GM18498 (cell line): ENCODE measurements around the gene MVB12B.

Experiments used
- ATAC-seq: cut with Tn5 transposase; IDR thresholded peaks from one replicate; pipeline ENCODE4 v1.9.1; 2021; ENCODE audit warnings: mild to moderate bottlenecking, moderate library complexity; ENCODE audit not compliant: unreplicated experiment

Gene MVB12B

DNA sequence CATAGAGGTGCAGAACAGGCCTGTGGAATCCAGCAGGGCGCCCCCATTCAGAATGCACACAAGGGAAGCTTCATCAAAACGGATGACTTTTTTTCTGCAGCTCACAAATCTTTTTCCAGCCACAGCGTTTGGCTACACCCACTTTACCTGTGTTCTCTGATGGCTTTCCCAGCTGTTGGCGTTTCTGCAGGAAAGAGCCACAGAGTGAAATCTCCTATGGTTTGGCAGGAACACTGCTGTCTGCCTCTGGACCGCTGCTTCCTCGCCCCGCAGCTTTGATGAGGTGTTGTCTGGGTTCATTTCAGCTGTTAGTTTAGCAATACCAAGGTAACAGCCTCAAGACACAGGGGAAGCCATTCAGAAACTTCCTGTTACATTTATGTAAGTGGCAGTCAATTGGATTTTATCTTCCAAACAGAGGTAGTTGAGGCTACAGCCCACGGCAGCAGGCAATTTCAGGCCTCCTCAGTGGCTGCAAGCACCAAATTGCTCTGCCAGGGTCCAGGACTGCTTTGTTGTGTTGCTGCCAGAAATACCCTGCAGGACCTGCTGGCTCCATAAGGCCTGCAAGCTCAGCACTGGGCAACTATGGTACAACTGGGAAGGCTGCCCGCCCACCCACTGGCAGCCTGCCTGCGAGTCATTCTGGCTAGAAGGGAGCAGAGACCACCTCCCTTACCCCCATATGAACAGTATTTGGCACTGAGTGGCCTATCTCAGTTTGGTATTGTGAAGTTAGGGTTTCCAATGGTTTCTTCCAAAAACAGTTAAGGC lies 96.7 kb downstream of the MVB12B start:
- no peak for ATAC-seq

DNA sequence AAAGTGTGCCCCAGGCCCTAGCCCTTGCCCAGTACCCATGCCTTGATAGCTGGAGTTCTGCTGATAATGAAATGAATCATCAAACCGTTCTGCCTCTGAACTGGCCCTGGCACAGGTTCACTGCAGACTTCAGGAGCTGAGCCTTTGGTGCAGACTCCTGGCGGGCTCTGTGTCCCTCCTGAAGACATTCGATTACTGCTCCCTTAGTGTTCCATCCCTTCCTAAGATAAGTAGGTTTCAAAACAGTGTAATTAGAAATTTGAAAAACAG lies 97.2 kb downstream of the MVB12B start:
- ATAC-seq: no peak

DNA sequence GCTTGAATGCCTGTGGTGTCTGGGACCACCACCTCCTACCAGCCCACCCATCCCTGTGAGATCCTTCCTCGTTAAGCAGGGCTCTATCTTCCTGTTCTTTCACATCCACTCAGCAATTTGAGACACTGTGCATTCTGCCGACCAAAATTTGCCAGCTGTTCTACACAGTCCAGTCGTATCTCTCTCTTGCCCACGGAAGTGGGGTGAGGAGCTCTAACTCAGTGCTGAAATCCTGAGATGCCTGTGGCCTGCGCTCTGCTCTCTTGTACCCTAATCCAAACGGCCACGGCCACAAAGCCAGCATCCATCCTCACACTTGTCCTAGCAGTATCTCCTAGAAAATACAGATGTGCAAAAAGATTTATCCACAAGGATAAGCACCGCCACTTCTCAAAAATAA lies 97.9 kb downstream of the MVB12B start:
- ATAC-seq: no peak

DNA sequence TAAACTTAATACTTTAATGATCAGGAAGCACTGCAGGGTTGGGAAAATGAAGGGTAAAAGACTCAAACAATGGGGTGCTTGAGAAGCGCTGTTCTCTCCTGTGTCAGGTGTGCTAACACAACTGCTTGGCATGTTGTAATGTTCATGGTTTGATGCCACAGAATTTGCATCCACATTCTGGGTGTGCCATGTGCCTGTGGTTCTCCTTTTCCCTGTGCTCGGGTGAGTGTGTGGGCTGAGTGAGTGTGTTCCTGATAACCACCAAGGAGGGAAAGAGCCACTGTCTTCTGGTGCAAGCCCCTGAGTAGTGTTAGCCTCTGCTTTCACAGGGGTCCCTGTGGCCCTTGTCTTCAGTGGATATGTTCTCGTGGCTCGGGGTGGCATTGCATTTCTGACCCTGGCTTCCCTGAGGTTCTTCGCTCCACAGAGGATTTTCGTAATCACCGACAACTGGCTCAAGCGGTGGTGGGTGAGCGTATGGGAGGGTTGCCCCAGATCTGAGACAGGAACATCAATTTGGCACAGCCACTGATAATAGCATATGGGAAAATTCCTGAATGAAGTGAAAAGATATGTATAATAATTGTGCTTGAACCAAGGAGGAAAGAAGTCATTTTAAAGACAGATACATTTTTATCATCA lies 102.0 kb downstream of the MVB12B start:
- ATAC-seq: no peak

DNA sequence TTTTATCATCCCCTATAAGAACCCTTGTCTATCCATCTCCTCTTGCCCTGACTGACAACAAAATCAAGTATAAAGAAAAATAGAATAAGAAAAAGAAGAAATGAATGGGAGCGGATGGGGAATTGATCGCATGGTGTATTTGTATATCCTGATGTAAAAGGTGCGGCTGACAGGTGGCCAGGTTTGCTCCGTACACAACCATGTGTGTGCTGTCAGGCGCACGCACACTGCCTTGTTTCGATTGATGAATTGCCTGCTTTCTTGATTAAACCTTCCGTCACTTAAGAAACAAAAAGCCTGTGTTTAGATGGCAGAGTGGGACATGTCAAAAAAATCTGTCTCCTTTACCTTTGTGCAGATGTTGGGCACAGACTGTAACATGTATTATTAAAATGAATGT lies 102.6 kb downstream of the MVB12B start:
- ATAC-seq: no peak

DNA sequence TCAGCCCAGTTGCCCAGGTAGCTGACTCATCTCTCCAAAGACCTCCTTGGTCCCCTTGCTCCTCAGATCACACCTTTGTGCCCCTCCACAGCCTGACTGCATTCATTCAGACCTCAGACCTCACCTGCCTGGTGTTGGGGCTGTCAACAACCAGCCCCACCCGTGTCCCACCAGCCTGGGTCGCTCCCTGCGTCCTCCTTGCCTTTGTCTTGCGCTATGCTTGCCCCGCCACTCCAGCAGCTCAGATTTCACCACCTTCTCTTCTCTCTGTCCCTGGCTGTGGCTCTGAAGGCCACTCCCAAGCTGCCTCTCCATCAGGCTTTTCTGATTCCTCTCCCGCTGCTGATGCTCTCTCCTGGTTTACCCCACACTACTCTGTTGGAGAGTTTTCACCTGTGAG lies 103.5 kb downstream of the MVB12B start:
- ATAC-seq: no peak

DNA sequence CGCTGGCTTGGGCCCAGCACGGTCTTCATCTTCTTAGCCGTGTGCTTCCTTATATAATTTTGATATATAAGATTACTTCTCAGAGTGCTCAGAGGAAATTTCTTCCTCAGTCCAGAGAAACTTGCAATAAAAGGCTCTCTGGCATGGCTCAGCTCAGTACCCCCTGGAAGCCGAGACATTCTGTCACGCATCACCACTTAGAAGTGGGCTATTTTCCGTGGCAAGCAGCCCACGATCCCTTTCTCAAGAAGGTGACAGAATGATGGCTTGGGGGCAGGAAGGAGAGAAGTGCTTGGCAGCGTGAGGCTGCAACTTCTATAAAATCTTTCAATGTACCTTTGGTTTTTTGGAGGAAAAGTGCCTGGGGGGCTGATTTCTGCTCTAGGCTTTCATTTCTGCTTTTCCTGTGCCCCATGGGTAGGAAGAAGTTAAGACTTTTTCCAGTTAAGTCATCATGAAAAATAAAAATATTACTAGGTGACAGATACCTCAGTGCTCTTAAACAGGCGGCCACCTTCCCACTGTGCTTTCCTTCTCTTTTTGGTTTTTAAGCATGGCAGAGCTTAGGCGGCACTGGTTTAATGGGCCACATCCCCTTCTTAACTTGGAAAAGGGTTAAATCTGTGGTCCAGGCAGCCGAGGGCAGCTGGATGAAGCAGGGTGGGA lies 104.6 kb downstream of the MVB12B start:
- no peak for ATAC-seq

DNA sequence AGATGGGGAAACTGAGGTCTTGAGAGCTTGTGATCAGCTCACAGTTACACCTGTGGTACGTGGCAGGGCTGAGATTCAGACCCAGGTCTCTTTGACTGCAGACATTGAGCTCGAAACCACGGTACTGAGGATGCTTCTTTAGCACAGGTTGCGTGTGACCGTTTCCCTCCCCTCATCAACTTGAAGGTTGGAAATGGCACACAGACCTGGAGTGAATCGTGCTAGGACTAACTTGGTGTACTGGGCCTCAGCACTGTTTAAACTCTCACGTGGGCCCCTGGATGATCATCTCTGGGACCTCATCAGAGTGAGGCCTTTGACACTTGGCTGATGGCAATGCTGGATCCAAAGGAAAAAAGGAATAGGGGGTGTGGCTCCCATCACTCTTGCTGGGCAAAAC lies 106.0 kb downstream of the MVB12B start:
- ATAC-seq: no peak

DNA sequence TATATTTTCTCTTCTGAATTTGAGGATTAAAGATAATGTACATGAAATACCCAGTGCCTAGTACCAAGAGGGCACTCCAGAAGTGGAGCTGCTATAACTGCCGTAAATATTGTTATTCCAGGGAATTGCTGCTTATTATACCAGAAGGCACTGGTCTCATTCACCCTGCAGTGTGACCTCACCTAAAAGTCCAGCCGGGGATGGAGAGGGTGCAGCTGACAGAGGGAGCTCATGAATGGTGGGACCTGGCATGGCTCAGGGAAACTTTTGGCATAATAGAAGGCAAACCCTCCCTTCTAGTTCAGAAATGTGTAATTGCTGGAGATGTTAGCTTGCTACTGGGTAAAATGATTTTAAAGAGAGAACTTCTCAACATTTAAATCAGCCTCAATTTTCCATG lies 108.5 kb downstream of the MVB12B start:
- ATAC-seq: no peak

DNA sequence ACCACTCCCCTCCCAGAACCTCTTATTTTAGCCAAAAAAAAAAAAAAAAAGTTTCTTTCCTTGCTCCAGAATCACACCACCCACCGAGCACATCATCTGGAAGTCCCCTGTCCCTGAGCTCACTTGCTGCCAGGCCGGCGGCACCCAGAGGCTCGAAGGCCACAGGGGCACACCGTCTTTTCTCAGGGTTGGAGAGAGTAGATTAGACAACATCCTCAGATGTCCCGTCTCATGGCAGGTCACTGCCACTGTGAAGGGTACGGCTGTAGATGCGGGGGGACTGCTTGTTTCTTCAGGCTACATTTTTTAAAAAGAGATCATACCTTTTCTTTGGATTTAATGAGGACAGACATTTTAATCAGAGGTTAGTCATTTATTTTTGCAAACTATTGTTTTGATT lies 109.0 kb downstream of the MVB12B start:
- no peak for ATAC-seq

DNA sequence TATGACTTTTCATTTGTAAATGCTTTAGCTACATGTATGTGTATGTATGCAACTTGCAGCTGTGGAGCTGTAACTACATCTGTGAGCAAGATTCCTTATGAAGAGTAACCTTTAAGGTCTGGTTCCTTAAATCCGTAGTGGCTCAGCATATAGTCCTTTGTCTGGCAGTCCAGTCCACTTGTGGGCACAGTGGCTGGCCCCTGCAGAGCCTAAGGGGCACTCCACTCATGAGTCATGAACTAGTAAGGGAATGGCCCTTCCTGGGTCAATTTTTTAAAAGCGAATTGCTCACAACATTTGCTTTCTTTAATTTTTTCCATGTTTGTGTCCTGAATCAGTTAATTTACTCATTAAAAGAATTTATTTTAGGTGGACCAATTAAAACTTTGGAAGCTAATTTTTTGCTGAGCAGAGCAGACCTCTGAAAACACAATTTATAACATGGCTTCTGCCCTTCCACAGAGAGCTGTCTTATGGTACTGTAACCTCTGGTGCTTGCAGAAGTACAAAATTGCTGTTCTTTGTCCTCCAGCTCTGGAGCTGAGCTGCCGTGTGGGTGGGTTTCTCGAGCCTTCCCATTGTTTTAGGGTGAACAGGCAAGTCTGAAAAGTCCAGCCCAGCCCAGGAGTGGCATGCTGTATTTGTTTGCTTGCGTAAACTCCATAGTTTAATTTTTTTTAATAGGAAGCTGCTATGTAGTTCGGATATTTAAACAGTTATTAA lies 110.1 kb downstream of the MVB12B start:
- ATAC-seq: no peak

DNA sequence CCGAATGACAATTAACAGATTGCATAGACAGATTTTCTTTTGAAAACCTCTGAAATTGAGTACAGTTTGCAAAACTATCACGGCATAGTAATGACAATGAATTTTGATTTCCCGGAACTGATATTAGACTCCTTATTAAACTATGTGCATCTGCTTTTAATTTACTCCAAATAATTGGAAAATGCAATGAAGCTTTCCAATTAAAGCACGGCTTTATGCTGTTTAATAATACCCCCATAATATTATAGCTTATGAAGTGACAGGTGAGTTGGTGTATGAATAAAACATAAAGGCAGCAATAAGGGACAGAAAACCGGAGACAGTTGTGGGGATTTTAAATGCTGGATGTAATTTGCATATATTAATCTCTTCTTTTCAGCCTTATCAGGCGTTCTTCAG lies 110.6 kb downstream of the MVB12B start:
- ATAC-seq: no peak

DNA sequence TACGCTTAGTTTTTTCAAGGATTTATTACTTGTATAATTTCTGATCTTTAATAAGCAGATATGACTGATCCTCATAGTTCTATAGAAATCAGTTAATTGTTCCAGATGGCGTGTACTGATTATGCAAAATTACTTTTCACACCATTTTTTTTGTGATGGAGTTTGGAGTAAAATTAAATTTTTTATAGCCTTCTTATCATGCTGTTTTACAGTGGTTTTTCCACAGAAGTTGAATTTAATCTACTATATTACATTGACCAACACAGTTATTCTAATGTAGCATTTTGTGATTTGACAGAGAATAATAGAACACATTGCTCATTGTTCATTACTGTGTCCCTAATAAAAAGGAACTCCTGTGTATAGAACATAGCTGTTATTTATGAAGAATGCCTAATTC lies 111.1 kb downstream of the MVB12B start:
- no peak for ATAC-seq

DNA sequence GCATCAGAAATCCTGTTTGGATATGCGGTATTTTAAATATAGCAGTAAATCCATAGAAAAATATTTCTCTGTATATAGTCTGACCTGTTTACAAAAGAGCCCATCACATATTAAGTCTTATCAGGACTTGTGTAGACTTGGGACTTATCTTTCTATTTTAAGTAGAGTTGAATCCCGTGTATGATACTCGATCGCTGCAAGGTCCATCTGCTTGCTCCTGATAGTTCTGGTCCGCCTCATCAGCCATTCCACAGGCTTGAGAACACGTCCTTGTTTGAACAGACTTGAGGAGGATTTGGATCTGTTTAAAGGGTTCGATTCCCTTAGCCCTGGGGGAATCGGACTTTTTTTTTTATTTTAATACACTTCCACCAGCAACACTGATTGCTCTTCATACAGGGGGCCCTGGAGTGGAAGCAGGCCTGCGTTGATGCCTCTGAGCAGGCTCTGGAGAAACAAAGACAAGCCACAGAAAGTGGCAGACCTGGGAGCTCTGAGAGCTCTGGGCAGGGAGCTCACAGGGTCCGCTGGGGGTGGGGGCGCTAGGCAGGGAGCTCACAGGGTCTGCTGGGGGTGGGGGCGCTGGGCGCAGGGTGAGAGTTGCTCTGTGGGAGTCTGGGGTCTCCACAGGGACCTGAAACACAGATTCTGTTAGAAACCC lies 112.2 kb downstream of the MVB12B start:
- no peak for ATAC-seq

DNA sequence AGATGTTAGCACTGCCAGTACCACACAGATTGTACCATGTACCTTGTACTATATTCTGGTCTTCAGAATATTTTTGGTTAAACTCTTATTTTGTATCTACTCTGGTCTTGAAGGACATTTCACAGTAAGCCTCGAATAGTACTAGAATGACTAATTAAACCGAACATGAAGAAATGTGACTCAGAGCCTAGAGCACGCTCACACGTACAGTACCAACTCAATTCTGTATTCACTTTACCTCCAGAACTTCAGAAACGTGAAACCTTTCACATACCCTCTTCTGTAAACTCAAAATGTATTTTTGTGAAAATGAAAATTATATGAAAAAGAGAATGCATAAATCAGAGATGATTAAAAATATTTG lies 112.8 kb downstream of the MVB12B start:
- ATAC-seq: no peak

DNA sequence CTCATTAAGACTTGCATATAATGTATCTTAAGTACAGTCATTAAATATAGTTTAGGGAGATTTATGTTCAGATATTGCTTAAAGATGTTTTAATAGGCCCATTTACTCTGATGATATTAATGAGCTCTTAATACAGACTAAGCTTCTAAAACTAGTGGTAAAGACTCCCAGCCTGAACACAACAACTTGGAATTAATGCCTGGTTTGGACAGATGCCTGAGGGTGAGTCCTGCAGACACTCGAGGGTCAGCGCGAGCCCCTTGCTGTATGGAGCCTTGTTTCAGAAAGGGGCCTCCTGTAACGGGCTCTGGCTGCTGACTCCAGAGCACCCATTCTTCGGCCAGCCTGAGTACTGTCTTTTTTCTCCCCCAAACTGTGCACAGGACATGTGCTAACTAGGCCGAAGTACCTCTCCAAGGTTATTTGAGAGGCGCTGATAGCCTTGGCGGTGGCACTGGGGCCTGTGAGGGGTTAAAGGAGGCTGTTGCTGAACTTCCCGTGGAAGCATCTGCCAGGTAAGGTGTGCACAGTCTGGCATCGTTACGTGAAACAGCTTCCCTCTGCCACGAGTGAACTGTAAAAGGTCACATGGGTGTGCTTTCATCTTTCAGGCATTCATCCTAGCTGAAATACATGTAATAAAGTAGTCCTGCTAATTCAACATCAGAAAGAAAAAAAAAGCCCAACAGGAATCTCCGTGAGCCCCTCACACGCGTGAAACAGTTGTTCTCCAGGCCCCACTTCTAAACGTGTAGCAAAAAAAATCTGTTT lies 113.4 kb downstream of the MVB12B start:
- no peak for ATAC-seq

DNA sequence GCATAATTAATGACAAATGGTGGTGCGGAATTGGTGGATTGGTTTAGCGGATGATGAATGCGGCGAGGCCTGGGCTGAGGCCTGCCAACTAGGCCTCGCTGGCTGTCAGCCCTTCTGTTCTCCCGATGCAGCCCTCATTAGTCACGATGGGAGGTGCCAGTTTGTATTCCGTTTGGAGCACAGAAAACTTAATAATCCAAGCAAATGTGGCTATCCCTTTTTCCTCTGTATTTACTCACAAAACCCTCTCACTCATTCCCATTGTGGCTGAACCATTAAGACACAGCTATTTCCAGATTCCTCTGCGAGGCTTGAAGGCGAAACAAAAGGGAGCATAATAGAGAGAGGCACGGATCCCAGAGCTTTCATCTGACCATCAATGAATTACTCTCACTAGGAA lies 114.3 kb downstream of the MVB12B start:
- ATAC-seq: no peak

DNA sequence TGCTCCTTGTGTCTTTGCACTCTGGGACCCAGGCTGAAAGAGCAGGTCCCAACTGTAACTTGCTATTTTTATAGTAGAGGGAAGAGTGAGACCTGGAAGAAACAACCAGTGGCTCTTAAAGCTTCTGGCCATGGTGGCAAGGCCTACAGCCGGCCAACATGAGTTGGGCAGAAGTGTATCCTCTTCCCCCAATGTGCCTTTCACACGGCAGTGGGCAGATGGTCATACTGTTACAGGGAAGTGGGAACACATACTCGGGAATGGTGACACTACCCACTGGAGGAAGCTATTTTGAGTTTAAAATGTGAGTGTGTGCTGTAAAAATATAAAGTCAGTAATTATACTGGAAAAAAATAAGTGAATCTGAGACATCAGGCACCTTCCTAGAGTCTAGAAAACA lies 116.0 kb downstream of the MVB12B start:
- no peak for ATAC-seq

DNA sequence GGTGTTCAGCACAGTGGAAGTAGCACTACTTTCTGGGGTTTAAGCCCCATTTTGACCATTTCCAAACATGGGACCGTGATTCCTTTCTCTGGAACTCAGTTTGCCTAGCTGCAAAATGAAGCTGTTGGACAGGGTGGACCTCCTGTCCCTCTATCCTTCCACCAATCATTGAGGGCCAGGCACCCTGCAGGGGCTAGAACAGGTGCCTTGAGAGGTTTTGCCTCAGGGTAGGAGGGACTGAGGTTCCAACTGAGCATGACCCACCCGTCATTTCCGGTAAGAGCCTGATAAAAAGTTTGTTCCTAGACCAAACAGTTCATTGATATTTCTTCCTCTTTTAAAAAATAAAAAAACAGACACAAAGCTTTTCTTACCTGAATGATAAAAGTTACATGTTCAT lies 116.5 kb downstream of the MVB12B start:
- ATAC-seq: no peak

DNA sequence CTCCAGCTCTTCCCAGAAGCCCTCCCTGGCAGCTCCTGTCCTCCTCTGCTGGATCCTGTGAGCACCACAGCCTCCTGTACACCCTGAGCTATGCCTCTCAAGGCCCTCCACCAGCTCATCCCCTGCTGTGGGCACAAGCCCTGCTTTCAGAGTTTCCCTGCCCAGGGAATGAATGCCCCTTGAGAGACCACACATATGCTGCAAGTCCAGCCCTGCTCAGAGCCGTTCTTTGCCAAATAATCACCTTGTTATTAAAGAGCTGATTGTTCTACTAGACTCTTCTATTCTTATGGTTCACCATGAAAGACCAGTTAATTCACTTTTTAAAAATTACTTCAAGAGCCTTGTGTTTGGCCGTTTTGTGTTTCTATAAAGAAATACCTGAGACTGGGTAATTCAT lies 121.5 kb downstream of the MVB12B start:
- ATAC-seq: no peak
